Suppressor macrophage treated with lipopolysaccharide for 4 hours (primary cell): Measurements from ENCODE around the gene ACOX1.

Experiments
- DNase-seq: peaks from one replicate; pipeline ENCODE4 v3.0.0-alpha.2; 2020

ACOX1 gene

GRCh38 chr17:76008208-76008607 lies 29.2 kb upstream of the ACOX1 start:
- DNase-seq: no peak

GRCh38 chr17:76007850-76008165 lies 28.8 kb upstream of the ACOX1 start:
- no peak for DNase-seq

- no peak for DNase-seq
Measured at GRCh38 chr17:76007131-76007849, 28.3 kb upstream of the ACOX1 start.

- DNase-seq: peak; percentile 87
Measured at GRCh38 chr17:76005263-76006149, 26.5 kb upstream of the ACOX1 start.

GRCh38 chr17:76004750-76005262 lies 25.8 kb upstream of the ACOX1 start:
- no peak for DNase-seq

GRCh38 chr17:76003915-76004314 lies 24.9 kb upstream of the ACOX1 start:
- DNase-seq: no peak

GRCh38 chr17:76002100-76002499 lies 23.1 kb upstream of the ACOX1 start:
- DNase-seq: no peak

GRCh38 chr17:76000755-76001521 lies 22.0 kb upstream of the ACOX1 start, which contains the start of gene CDK3:
Gene CDK3 (plus strand): TSS chr17:76000855. CDS start chr17:76001426, 571 bp downstream.
- no peak for DNase-seq

GRCh38 chr17:76000016-76000754 lies 21.2 kb upstream of the ACOX1 start:
- DNase-seq: peak; percentile 67

GRCh38 chr17:75998327-75998795 lies 19.4 kb upstream of the ACOX1 start:
- no peak for DNase-seq

- peak; percentile 90 for DNase-seq
Measured at GRCh38 chr17:75996665-75997590, 18.0 kb upstream of the ACOX1 start.

- no peak for DNase-seq
Measured at GRCh38 chr17:75995385-75995925, 16.5 kb upstream of the ACOX1 start.

- no peak for DNase-seq
Measured at GRCh38 chr17:75994802-75995370, 15.9 kb upstream of the ACOX1 start.

GRCh38 chr17:75991396-75991795 lies 12.4 kb upstream of the ACOX1 start:
- no peak for DNase-seq

GRCh38 chr17:75987041-75987440 lies 8.1 kb upstream of the ACOX1 start:
- DNase-seq: no peak

GRCh38 chr17:75985986-75986385 lies 7.0 kb upstream of the ACOX1 start:
- DNase-seq: no peak

GRCh38 chr17:75983501-75984181 lies 4.7 kb upstream of the ACOX1 start:
- DNase-seq: peak; percentile 58

GRCh38 chr17:75981019-75981615 lies 2.2 kb upstream of the ACOX1 start:
- DNase-seq: no peak
